A673 (cell line): Measurements from ENCODE around the gene GPC6. TPM values are rescaled to one million over a fixed set of nuclear protein-coding genes. Genes with fewer than 3 reads are reported as not detected.

Experiments used
- BruUV-seq: library from RNA; stranded (reverse); fragments of 400-500 nt; replicated peaks from 2 replicates; lab custom pipeline; 2021; lab: Mats Ljungman, UMichigan
- CTCF ChIA-PET: fragments of 300-600 bp; sonication (Branson Sonifier 250); formaldehyde crosslinking; loops from one replicate; lab custom pipeline; 2022; ENCODE audit warnings: antibody characterized with exemption; lab: Charles Lee
- POLR2A ChIA-PET: fragments of 300-600 bp; sonication (Branson Sonifier 250); formaldehyde crosslinking; loops from one replicate; lab custom pipeline; 2022; ENCODE audit warnings: antibody characterized with exemption; ENCODE audit not compliant: low non-redundant PET; lab: Charles Lee
- DNase-seq: peaks from one replicate; pipeline ENCODE4 v3.0.0-alpha.2; 2015; ENCODE audit warnings: low spot score
- H3K27ac ChIP-seq: fragments of 200-600 bp; sonication (generic); 2 replicates; pipeline ENCODE4 v1.5.1; 2016; ENCODE audit warnings: mixed run types, low read depth, mild to moderate bottlenecking, mixed read lengths, antibody characterized with exemption, low read length; ENCODE audit not compliant: poor library complexity, severe bottlenecking
- H3K27me3 ChIP-seq: fragments of 200-600 bp; sonication (generic); replicated peaks from 2 replicates; pipeline ENCODE4 v1.6.1; 2017; ENCODE audit warnings: mixed run types, low read depth, mild to moderate bottlenecking, mixed read lengths, antibody characterized with exemption, low read length; ENCODE audit not compliant: insufficient read depth, poor library complexity
- H3K36me3 ChIP-seq: fragments of 200-600 bp; sonication (generic); 2 replicates; pipeline ENCODE4 v1.6.1; 2016; ENCODE audit warnings: mixed run types, mild to moderate bottlenecking, mixed read lengths, antibody characterized with exemption, low read length; ENCODE audit not compliant: insufficient read depth, poor library complexity, severe bottlenecking
- H3K4me1 ChIP-seq: fragments of 200-600 bp; sonication (generic); 2 replicates; pipeline ENCODE4 v1.6.1; 2017; ENCODE audit warnings: mixed run types, mild to moderate bottlenecking, mixed read lengths, antibody characterized with exemption, low read length; ENCODE audit not compliant: insufficient read depth, poor library complexity, severe bottlenecking
- H3K4me3 ChIP-seq: fragments of 200-600 bp; sonication (generic); 2 replicates; pipeline ENCODE4 v1.5.1; 2016; ENCODE audit warnings: low read depth, mixed run types, mild to moderate bottlenecking, mixed read lengths, low read length; ENCODE audit not compliant: poor library complexity, severe bottlenecking
- H3K9me3 ChIP-seq: fragments of 200-600 bp; sonication (generic); 2 replicates; pipeline ENCODE4 v1.6.1; 2016; ENCODE audit warnings: mixed run types, low read depth, mild to moderate bottlenecking, mixed read lengths, antibody characterized with exemption, low read length; ENCODE audit not compliant: poor library complexity, severe bottlenecking
- CTCF ChIP-seq: fragments of 300-800, 200-600 bp; sonication (generic); conservative IDR thresholded peaks from 2 replicates; pipeline ENCODE4 v1.5.1; 2017; ENCODE audit warnings: low read depth, mild to moderate bottlenecking, antibody characterized with exemption, low read length, moderate library complexity, mixed read lengths
- EZH2 ChIP-seq: fragments of 200-600 bp; sonication (generic); IDR thresholded peaks from 2 replicates; pipeline ENCODE4 v1.6.1; 2017; ENCODE audit warnings: borderline replicate concordance, low read depth, mild to moderate bottlenecking, mixed read lengths, antibody characterized with exemption, low read length; ENCODE audit not compliant: poor library complexity, severe bottlenecking
- intact Hi-C: fragments of 100-400 bp; cut with micrococcal nuclease; formaldehyde crosslinking; loops from one replicate; pipeline ENCODE4 v1.10.0; 2022; ENCODE audit not compliant: unreplicated experiment
- total RNA-seq: library from RNA; stranded (reverse); gene quantifications from 2 replicates; pipeline ENCODE4 v1.2.3, GENCODE V29; 2021

Gene GPC6
- total RNA-seq, 1 experiment from 2014 or later, result 23.3 TPM

GRCh38 chr13:93412676-93413075 lies 186.1 kb downstream of the GPC6 start:
- H3K27me3 ChIP-seq, result no peaks in the 10 kb centered on the region
- no TSS peak for BruUV-seq
- H3K9me3 ChIP-seq, result no peaks in the 10 kb centered on the region
- H3K27ac ChIP-seq, result no peak overlapping the region
- H3K4me3 ChIP-seq, result no peak overlapping the region
- H3K4me1 ChIP-seq, result no peaks in the 10 kb centered on the region
- ChIA-PET CTCF (no interaction called here), POLR2A (no interaction called here)
- DNase-seq, result no peak
- intact Hi-C loops, result no loop called here
- no peaks in the 10 kb centered on the region for H3K36me3 ChIP-seq
- TF ChIP-seq CTCF (no peak), EZH2 (no peak)

GRCh38 chr13:93413972-93414717 lies 187.5 kb downstream of the GPC6 start:
- H3K27me3 ChIP-seq, result no peaks in the 10 kb centered on the region
- H3K36me3 ChIP-seq, result no peaks in the 10 kb centered on the region
- CTCF ChIA-PET, result no interaction called here
- H3K4me3 ChIP-seq, result no peak overlapping the region
- no peaks in the 10 kb centered on the region for H3K9me3 ChIP-seq
- H3K27ac ChIP-seq, result no peak overlapping the region
- BruUV-seq, result no TSS peak
- H3K4me1 ChIP-seq, result no peaks in the 10 kb centered on the region
- no peak for DNase-seq
- intact Hi-C loops, result no loop called here
- POLR2A ChIA-PET, result no interaction called here
- TF ChIP-seq EZH2 (no peak), CTCF (no peak)

- Histone ChIP-seq H3K4me3 (no peak overlapping the region), H3K36me3 (no peaks in the 10 kb centered on the region), H3K4me1 (no peaks in the 10 kb centered on the region), H3K27ac (no peak overlapping the region), H3K9me3 (no peaks in the 10 kb centered on the region), H3K27me3 (no peaks in the 10 kb centered on the region)
- BruUV-seq, result no TSS peak
- TF ChIP-seq CTCF (no peak), EZH2 (no peak)
- intact Hi-C loops, result no loop called here
- POLR2A ChIA-PET, result no interaction called here
- DNase-seq, result no peak
- CTCF ChIA-PET, result no interaction called here
These were observed 190.2 kb downstream of the GPC6 start for GRCh38 chr13:93416736-93417355.
